Nephron (organoid): ENCODE measurements around the gene NAGLU.

Experiments
- H3K27ac Mint-ChIP-seq, 3 experiments: 2 replicates each; pipeline ENCODE4 v1.8.0; 2020; ENCODE audit warnings: mixed read lengths in 3 of 3, mild to moderate bottlenecking in 2 of 3, moderate library complexity in 1 of 3
- H3K27me3 Mint-ChIP-seq: 2 replicates; pipeline ENCODE4 v1.8.0; 2021; ENCODE audit warnings: low read depth, mild to moderate bottlenecking, moderate library complexity, mixed read lengths
- H3K36me3 Mint-ChIP-seq: 2 replicates; pipeline ENCODE4 v1.8.0; 2020; ENCODE audit warnings: low read depth, mixed read lengths
- H3K4me1 Mint-ChIP-seq: 2 replicates; pipeline ENCODE4 v1.8.0; 2020; ENCODE audit warnings: mixed read lengths
- H3K4me3 Mint-ChIP-seq, 3 experiments: 2 replicates each; pipeline ENCODE4 v1.8.0; 2020; ENCODE audit warnings: mild to moderate bottlenecking in 3 of 3, mixed read lengths in 3 of 3, moderate library complexity in 2 of 3
- H3K9me3 Mint-ChIP-seq: 2 replicates; pipeline ENCODE4 v1.8.0; 2020; ENCODE audit warnings: mixed read lengths
- CTCF ChIP-seq, 3 experiments: fragments of 200-600 bp; sonication (generic); IDR thresholded peaks; one replicate each; pipeline ENCODE4 v1.5.0; 2021; ENCODE audit warnings: antibody characterized with exemption in 3 of 3; ENCODE audit not compliant: unreplicated experiment in 3 of 3

NAGLU gene

GRCh38 chr17:42561897-42562387 is 25.9 kb downstream of the NAGLU start, which contains the start of gene COASY:
Gene COASY, plus strand, starts transcription at chr17:42562148. Its CDS starts 475 bp downstream, at chr17:42562623.
- H3K27ac Mint-ChIP-seq, result peak within 1 kb of the TSS; percentile 93 to 99 (median 95)
- peak within 1 kb of the TSS; percentile 90 to 95 (median 92) for H3K4me3 Mint-ChIP-seq
- TF ChIP-seq CTCF (IDR thresholded peaks at IDR 0.05; ENCODE audit: unreplicated experiment in 3 of 3), result no peak
- H3K4me1 Mint-ChIP-seq, result peaks cover 16% of the 10 kb centered on the region
- H3K27me3 Mint-ChIP-seq, result no peaks in the 10 kb centered on the region
- no peaks in the 10 kb centered on the region for H3K9me3 Mint-ChIP-seq
- no peaks in the 10 kb centered on the region for H3K36me3 Mint-ChIP-seq

GRCh38 chr17:42562388-42563142 is 26.5 kb downstream of the NAGLU start:
- H3K4me3 Mint-ChIP-seq, result peak overlapping the region; percentile 90 to 95 (median 92)
- peaks cover 13% of the 10 kb centered on the region for H3K4me1 Mint-ChIP-seq
- H3K36me3 Mint-ChIP-seq, result peaks cover under 1% of the 10 kb centered on the region
- no peaks in the 10 kb centered on the region for H3K9me3 Mint-ChIP-seq
- TF ChIP-seq CTCF (IDR thresholded peaks at IDR 0.05; ENCODE audit: unreplicated experiment in 3 of 3), result no peak
- peak overlapping the region; percentile 93 to 99 (median 95) for H3K27ac Mint-ChIP-seq
- H3K27me3 Mint-ChIP-seq, result no peaks in the 10 kb centered on the region

GRCh38 chr17:42563143-42563509 is 27.1 kb downstream of the NAGLU start:
- no peaks in the 10 kb centered on the region for H3K9me3 Mint-ChIP-seq
- peak overlapping the region; percentile 90 to 95 (median 92) for H3K4me3 Mint-ChIP-seq
- peaks cover 17% of the 10 kb centered on the region for H3K4me1 Mint-ChIP-seq
- H3K36me3 Mint-ChIP-seq, result peaks cover 4% of the 10 kb centered on the region
- H3K27me3 Mint-ChIP-seq, result no peaks in the 10 kb centered on the region
- H3K27ac Mint-ChIP-seq, result peak overlapping the region; percentile 93 to 99 (median 95)
- no peak for TF ChIP-seq CTCF (IDR thresholded peaks at IDR 0.05; ENCODE audit: unreplicated experiment in 3 of 3)

- no peaks in the 10 kb centered on the region for H3K9me3 Mint-ChIP-seq
These were observed 27.5 kb downstream of the NAGLU start for GRCh38 chr17:42563543-42563942.

GRCh38 chr17:42563950-42564349 is 27.9 kb downstream of the NAGLU start:
- Mint-ChIP-seq H3K9me3 (no peaks in the 10 kb centered on the region), H3K27ac (peak overlapping the region; percentile 76 to 95 (median 93)), H3K4me1 (peaks cover 17% of the 10 kb centered on the region), H3K27me3 (no peaks in the 10 kb centered on the region), H3K4me3 (peak overlapping the region; percentile 90 to 95 (median 92)), H3K36me3 (peaks cover 7% of the 10 kb centered on the region)
- no peak for TF ChIP-seq CTCF (IDR thresholded peaks at IDR 0.05; ENCODE audit: unreplicated experiment in 3 of 3)

More at GRCh38 chr17:42563543-42563942, 27.5 kb downstream of the NAGLU start:
- peaks cover 17% of the 10 kb centered on the region for H3K4me1 Mint-ChIP-seq
- TF ChIP-seq CTCF (IDR thresholded peaks at IDR 0.05; ENCODE audit: unreplicated experiment in 3 of 3), result no peak
- no peaks in the 10 kb centered on the region for H3K27me3 Mint-ChIP-seq
- H3K27ac Mint-ChIP-seq, result peak overlapping the region; percentile 76 to 95 (median 93)
- peak overlapping the region; percentile 90 to 95 (median 92) for H3K4me3 Mint-ChIP-seq
- peaks cover 5% of the 10 kb centered on the region for H3K36me3 Mint-ChIP-seq
